H7 (cell line): Measurements from ENCODE around the gene ERVH48-1. TPM values are rescaled to one million over a fixed set of nuclear protein-coding genes. Genes with fewer than 3 reads are reported as not detected.
"Not testable (repeated sequence)": the region's sequence is repeated elsewhere in the genome, so short reads cannot be mapped to it uniquely, and the experiment has no call there.

Source experiments
- DNase-seq: peaks from one replicate; pipeline ENCODE4 v3.0.0; 2012
- H3K27me3 ChIP-seq: 2 replicates; pipeline ENCODE4 v1.6.0; 2011; ENCODE audit warnings: mild to moderate bottlenecking, low read length; ENCODE audit not compliant: control insufficient read depth, insufficient read depth
- H3K36me3 ChIP-seq: replicated peaks from 2 replicates; pipeline ENCODE4 v1.5.1; 2011; ENCODE audit warnings: low read length; ENCODE audit not compliant: control insufficient read depth, insufficient read depth
- H3K4me3 ChIP-seq: 2 replicates; pipeline ENCODE4 v1.5.1; 2011; ENCODE audit warnings: low read depth, mild to moderate bottlenecking, control low read depth, low read length, moderate library complexity; ENCODE audit not compliant: insufficient read depth
- total RNA-seq: library from RNA; depleted of rRNA; stranded (reverse); fragments of >200 nt; shearing (Covaris generic); gene quantifications from 2 replicates; pipeline ENCODE4 v1.2.3, GENCODE V29; 2014

ERVH48-1 gene
- total RNA-seq, 1 experiment from 2014 or later, result 42.9 TPM

- Histone ChIP-seq H3K36me3 (no peaks in the 10 kb centered on the region), H3K4me3 (no peak overlapping the region), H3K27me3 (no peaks in the 10 kb centered on the region)
- DNase-seq, result no peak
These were observed 31.6 kb upstream of the ERVH48-1 start for GRCh38 chr21:42956824-42957630.

- H3K4me3 ChIP-seq, DNase-seq, H3K36me3 ChIP-seq, H3K27me3 ChIP-seq: not testable (repeated sequence)
These were observed 25.8 kb upstream of the ERVH48-1 start for GRCh38 chr21:42951193-42951592.

- H3K36me3 ChIP-seq, DNase-seq, H3K27me3 ChIP-seq, H3K4me3 ChIP-seq: not testable (repeated sequence)
These were observed 23.8 kb upstream of the ERVH48-1 start for GRCh38 chr21:42949094-42949755.

GRCh38 chr21:42942244-42942643 is 16.8 kb upstream of the ERVH48-1 start:
- H3K36me3 ChIP-seq, result no peaks in the 10 kb centered on the region
- DNase-seq, result no peak
- H3K27me3 ChIP-seq, result no peaks in the 10 kb centered on the region
- no peak overlapping the region for H3K4me3 ChIP-seq

GRCh38 chr21:42941696-42942085 is 16.3 kb upstream of the ERVH48-1 start:
- DNase-seq, result no peak
- Histone ChIP-seq H3K4me3 (no peak overlapping the region), H3K27me3 (no peaks in the 10 kb centered on the region), H3K36me3 (no peaks in the 10 kb centered on the region)

- DNase-seq, result peak; percentile 1
- Histone ChIP-seq H3K4me3 (no peak overlapping the region), H3K27me3 (no peaks in the 10 kb centered on the region), H3K36me3 (no peaks in the 10 kb centered on the region)
These were observed 14.4 kb upstream of the ERVH48-1 start for GRCh38 chr21:42939582-42940413.

GRCh38 chr21:42938606-42938995 is 13.2 kb upstream of the ERVH48-1 start:
- H3K4me3 ChIP-seq, H3K27me3 ChIP-seq, H3K36me3 ChIP-seq: not testable (repeated sequence)
- peak; percentile 38 for DNase-seq

- H3K36me3 ChIP-seq, result no peaks in the 10 kb centered on the region
- no peak overlapping the region for H3K4me3 ChIP-seq
- no peaks in the 10 kb centered on the region for H3K27me3 ChIP-seq
- no peak for DNase-seq
These were observed 12.7 kb upstream of the ERVH48-1 start for GRCh38 chr21:42937960-42938605.

GRCh38 chr21:42937034-42937940 is 11.9 kb upstream of the ERVH48-1 start:
- not testable (repeated sequence) for H3K36me3 ChIP-seq, H3K27me3 ChIP-seq, H3K4me3 ChIP-seq
- peak; percentile 19 for DNase-seq

GRCh38 chr21:42936360-42936759 is 10.9 kb upstream of the ERVH48-1 start:
- H3K27me3 ChIP-seq, H3K4me3 ChIP-seq, H3K36me3 ChIP-seq, DNase-seq: not testable (repeated sequence)

GRCh38 chr21:42933973-42934372 is 8.5 kb upstream of the ERVH48-1 start:
- H3K36me3 ChIP-seq, H3K27me3 ChIP-seq, DNase-seq: not testable (repeated sequence)
- peak overlapping the region; percentile 3; the same call in 1 of the 2 replicates for H3K4me3 ChIP-seq

- DNase-seq, H3K4me3 ChIP-seq, H3K27me3 ChIP-seq, H3K36me3 ChIP-seq: not testable (repeated sequence)
These were observed 7.9 kb upstream of the ERVH48-1 start for GRCh38 chr21:42933137-42933970.
